ENCODE results near the gene PLA2G4A. TPM values are rescaled to one million over a fixed set of nuclear protein-coding genes. Genes with fewer than 3 reads are reported as not detected.
"Not testable (repeated sequence)": the region's sequence is repeated elsewhere in the genome, so short reads cannot be mapped to it uniquely, and the experiment has no call there.

PLA2G4A gene
- polyA plus RNA-seq, 3 donors = 2.6 to 10.2 (median 6.0) TPM

DNA sequence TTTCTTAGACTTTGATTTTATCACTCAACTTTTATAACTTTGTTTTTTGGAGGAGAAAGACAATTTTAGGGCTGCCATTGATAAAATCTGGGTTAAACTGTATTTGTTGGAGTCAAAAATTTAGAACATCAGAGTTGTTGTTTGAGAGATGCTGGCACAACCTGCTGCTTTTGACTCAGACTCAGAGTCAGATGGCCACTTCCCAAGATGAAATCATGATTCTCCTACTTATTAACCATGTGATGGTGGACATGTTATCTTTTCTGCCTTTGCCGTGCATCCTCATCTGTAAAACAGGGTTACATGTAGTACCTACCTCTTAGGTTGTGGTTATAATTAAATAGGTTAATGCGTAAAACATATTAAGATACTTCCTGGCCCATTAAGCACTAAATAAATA, 71.2 kb downstream of the PLA2G4A start:
- WGBS, 3 donors = 75 to 90% (median 88%) methylated on average over 2 of the region's 2 CpGs
- H3K27ac ChIP-seq (ENCODE audit: low read depth, low read length) = no peak overlapping the region

DNA sequence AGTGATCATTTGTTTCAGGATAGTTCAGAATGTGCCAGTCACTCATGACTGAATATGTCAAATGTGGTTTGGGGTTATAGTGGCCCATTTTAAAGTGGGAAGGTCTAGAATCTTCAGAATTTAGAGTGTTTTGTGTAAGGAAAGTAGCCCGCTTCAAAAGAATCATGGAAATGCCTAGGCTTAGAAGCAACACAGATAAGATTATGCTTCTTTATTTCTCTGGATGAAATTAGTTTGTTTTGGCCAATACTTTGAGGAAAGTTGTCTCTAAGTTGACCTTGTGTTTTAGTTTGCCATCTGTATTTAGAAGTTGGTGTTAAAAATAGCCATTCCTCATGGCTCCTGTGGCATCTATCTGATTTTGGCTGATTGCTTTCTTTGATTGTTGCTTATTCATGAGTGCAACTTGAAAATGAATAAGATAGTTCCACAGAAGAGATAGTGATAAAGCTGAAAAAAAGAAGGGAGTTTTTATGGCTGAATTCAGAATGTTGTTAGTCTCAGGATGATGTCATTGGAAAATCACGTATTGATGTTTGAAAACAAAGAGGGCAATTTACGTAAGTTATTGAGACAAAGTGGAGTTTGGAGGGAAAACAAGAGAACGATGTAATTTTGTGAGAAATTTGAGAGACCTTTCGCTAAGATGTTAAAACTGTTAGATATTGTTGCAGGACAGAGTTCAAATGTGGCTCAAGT, 71.9 kb downstream of the PLA2G4A start:
- WGBS, 3 donors = 70 to 79% (median 76%) methylated on average over 5 of the region's 5 CpGs
- H3K27ac ChIP-seq (ENCODE audit: low read depth, low read length) = no peak overlapping the region

DNA sequence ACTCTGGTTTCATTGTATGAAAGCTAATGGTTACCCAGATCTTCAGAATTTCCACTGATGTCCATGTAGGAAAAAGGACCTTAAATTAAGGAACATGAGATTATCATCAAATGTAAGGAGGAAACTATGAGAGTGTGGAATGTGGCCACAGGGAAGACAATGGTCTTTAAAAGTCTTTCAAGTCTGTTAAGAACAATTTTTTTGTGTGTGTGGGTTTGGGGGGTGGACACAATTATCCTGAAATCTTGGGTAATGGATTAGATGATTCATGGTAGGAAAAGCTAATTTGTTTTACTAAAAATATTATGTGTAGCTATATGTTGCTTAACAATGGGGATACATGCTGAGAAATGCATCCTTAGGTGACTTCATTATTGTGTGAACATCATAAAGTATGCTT, 72.9 kb downstream of the PLA2G4A start:
- H3K27ac ChIP-seq (ENCODE audit: low read depth, low read length) = no peak overlapping the region

DNA sequence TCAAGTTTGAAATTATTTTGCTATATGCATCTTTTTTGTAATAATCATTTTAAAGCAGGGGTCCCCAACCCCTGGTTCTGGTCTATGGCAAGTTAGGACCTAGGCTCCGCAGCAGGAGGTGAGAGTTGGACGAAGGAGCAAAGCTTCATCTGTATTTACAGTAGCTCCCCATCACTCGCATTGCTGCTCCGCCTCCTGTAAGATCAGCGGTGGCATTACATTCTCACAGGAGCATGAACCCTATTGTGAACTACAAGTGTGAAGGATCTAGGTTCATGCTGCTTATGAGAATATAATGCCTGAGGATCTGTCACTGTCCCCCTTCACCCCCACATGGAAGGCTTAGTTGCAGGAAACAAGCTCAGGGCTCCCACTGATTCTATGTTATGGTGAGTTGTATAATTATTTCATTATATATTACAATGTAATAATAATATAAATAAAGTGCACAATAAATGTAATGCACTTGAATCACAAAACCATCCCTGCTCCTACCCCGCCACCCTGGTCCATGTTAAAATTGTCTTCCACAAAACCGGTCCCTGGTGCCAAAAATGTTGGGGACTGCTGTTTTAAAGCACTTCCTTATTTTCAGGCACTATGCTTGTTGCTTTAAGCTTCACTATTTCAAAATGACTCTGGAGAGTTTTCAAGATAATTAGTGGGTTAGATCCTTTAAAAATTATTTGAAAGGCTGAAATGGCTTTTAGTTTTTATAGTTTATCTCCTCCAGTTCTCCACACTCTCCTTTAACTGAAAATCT, 74.8 kb downstream of the PLA2G4A start:
- 71 to 82% (median 82%) methylated on average over 7 of the region's 7 CpGs for WGBS, 3 donors
- H3K27ac ChIP-seq (ENCODE audit: low read depth, low read length) = no peak overlapping the region

DNA sequence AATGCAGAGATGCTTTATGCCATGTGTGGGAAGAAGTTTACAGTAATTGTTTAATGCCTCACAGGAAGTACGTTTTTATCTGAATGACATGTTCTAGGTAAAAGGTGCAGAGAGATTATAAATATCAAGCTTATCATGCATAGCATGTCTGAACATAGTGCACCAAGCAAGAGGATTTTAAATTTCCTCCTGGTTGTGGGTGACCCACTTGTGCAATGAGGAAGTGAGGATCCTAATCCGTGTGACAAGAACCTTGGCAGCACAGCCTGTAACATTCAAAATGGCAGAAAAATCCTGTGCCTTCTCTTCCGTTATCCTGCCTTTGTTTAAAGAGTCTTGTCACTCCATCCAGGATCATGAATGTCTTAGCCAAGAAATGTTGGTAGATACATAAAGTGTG, 75.6 kb downstream of the PLA2G4A start:
- no peak overlapping the region for H3K27ac ChIP-seq (ENCODE audit: low read depth, low read length)
- WGBS, 3 donors = 40 to 52% (median 44%) methylated on average over 3 of the region's 3 CpGs

DNA sequence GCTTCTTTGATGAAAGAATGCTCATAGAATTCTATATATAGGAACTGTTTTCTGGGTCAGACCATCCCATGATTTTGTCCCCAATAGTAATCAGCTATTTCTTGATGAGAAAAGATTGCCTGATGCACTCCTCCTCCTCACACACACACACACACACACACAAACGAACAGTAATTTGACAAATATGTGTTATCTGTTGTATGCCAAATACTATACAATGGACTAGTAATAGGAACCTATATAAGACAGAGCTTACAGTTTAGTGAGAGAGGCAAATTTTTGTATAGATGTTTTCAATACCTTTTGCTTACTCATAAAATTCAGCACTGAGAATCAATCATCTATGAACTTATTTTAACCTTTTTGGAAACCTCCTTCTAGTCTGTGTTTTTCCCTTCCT, 76.8 kb downstream of the PLA2G4A start:
- WGBS, 3 donors = 38 to 67% (median 64%) methylated on average over 1 of the region's 1 CpG
- no peak overlapping the region for H3K27ac ChIP-seq (ENCODE audit: low read depth, low read length)

DNA sequence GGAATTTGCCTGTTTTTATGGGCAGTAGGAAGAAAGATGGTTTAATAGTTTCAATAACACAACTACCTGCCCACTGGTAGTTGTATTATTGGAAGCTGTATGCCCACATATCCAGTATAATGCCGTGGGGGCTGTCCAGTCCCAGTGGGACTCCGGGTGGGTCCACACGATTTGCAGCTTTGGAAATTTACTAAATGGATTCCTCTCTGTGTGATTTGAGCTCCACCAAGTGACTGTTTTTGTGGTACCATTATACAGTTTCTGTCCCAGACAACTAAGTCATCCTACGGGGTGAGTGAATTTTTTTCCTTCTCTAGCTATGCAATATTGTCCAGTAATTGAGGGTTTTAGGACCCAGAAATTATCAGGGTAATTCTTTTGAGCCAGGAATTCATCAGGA, 86.8 kb downstream of the PLA2G4A start:
- WGBS, 3 donors = 64 to 78% (median 65%) methylated on average over 4 of the region's 4 CpGs
- no peak overlapping the region for H3K27ac ChIP-seq (ENCODE audit: low read depth, low read length)

DNA sequence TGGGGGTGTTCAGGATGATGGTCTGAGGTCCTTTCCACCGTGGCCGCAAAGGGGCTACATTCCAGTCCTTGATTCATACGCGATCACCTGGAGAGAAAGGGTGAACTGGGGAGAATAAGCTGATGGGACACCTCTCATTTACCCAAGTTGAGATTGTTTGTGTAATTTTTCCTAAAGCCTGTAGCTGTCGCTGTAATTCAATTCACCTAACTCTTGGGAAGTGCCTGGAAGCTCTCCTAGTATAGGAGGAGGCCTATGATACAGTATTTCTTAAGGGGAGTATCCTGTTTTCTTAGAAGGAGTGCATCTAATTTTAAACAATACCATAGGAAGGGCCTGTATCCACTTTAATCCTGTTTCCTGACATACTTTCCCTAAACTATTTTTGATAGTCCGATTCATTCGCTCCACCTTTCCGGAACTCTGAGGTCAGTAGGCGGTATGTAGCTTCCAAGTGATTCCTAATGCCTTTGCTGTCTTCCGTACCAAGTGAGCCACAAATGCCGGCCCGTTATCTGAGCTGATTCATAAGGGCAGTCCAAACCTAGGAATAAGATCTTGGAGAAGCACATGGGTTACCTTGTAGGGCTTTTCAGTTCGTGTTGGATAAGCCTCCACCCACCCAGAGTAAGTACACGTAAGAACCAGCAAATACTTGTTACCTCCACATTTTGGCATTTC, 88.5 kb downstream of the PLA2G4A start:
- WGBS, 3 donors = 75 to 84% (median 75%) methylated on average over 14 of the region's 14 CpGs
- H3K27ac ChIP-seq (ENCODE audit: low read depth, low read length) = not testable (repeated sequence)

DNA sequence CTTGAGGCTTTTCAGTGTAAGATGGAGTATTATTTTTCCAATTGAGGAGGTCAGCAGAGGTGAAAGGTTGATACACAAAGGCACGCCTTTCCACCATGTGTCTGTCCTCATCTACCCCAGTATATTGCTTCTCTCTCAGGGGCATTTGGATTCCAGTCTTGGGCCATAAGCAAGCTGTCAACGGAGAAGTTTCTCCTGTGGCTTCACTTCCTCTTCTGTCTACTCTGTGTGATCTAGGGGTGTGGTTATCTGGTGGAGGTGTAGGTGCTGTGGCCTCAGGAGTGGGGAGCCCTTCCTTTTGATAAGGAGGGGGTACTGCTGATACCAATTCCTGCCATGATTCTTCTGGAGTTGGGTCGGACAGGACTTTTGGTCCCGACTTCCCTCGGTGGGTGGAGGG, 92.6 kb downstream of the PLA2G4A start:
- not testable (repeated sequence) for H3K27ac ChIP-seq (ENCODE audit: low read depth, low read length)
- WGBS, 3 donors = 75 to 87% (median 82%) methylated on average over 5 of the region's 5 CpGs

DNA sequence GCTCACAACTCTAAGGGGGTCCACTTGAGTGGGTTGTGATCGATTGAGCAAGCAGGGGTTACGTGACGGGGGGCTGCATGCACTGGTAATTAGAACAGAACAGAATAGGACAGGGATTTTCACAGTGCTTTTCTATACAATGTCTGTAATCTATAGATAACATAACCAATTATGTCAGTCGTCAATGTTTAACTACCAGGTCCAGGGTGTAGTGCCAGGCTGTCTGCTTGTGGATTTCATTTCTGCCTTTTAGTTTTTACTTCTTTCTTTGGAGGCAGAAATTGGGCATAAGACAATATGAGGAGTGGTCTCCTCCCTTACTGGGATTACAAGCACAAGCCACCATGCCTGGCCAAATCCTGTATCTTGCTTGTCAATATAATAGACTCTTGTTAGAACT, 94.1 kb downstream of the PLA2G4A start:
- 59 to 69% (median 69%) methylated on average over 4 of the region's 4 CpGs for WGBS, 3 donors
- H3K27ac ChIP-seq (ENCODE audit: low read depth, low read length) = not testable (repeated sequence)

DNA sequence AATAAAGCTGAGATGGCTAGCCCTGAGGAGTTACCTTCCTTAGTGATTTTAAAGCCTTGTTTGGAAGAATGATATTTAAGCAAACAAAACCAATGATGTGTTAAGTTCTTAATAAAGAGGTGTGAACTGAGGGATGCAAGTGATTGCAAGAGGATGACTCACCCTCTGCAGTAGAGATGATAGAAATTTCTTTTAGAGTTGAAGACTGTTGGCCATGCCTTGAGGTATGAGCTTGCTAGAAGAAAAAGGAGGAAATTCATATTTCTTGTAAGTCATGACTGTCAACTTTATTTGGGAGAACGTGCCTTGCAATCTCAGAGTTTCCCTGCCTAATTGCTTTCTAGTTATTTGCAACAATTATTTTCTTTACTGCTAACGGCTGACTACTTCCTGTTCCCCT, 94.7 kb downstream of the PLA2G4A start:
- 51 to 54% (median 53%) methylated on average over 2 of the region's 2 CpGs for WGBS, 3 donors
- no peak overlapping the region for H3K27ac ChIP-seq (ENCODE audit: low read depth, low read length)

DNA sequence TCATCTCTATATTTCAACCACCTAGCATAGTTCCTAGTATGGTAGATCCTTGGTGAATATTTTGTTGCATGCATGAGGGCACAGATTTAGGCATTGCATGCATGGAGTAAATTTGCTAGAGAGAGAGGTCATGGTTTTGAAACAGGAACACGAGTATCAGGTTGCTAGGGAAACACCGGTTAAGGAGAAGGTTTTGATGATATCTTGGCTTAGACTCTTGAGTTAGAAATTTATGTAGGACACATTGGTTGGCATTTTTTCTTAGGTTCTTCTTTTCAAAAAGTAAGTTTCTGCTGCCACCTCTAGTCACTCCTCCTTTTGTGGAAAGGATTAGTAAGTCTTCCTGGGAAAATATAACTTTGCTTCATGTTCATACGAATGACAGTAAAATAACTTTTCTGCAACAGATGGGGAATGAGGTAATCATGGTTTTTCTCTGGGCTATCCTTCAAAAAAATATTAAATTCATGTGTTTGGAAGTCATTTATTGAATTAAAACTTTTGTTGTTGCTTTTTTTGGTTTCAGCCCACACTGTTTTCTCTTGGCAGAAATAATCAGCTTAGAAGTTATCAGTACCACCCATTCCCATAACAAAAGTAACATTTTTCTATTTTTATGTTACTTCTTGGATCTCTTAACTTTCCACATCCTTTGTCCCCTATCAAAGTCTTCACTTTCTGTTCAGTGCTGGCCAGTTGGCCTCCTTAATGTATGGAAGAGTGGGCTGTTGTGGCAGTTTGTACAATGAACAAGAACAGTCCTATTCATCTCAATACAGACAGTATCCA, 97.3 kb downstream of the PLA2G4A start:
- 26 to 47% (median 34%) methylated on average over 3 of the region's 3 CpGs for WGBS, 3 donors
- no peak overlapping the region for H3K27ac ChIP-seq (ENCODE audit: low read depth, low read length)

DNA sequence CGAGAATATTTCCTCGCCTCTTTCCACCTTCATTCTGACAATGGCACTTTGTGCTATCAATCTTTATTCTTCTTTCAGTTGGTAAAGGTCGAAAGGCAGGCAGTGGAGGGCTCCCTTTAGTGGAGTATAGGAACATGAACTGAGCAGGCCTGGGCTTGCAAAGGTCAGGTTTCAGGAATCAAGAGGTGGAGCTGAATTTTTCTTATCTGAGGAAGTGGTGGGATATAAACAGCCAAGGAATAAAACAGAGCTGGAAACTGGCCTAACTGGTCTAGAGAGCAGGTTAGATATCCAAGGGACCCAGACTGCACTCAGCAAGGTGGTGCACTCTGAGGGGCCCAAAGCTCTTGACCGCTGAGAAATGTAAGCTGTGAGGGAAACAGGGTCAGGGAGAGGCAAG, 99.1 kb downstream of the PLA2G4A start:
- no peak overlapping the region for H3K27ac ChIP-seq (ENCODE audit: low read depth, low read length)
- WGBS, 3 donors = 48 to 82% (median 74%) methylated on average over 4 of the region's 4 CpGs

DNA sequence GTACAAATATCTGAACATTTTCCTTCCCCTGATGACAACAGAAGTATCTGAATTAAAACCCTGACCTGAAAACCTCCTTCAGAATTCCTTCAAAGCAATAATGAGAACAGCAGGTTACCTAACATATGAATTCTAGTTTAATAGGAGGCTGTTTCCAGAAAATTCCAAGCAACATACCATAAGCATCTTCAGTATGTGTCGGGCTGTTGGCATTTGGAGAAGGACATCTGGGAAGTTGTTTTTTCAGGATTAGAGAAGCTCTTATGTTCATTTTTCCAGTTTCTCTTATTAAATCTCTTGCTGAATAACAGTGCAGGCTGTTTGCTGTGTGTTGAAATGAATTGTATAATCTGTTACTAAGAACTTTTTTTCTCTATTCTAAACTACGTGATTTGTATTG, 101.5 kb downstream of the PLA2G4A start:
- no peak overlapping the region for H3K27ac ChIP-seq (ENCODE audit: low read depth, low read length)
- WGBS, 3 donors = 93 to 96% (median 96%) methylated on average over 2 of the region's 2 CpGs

DNA sequence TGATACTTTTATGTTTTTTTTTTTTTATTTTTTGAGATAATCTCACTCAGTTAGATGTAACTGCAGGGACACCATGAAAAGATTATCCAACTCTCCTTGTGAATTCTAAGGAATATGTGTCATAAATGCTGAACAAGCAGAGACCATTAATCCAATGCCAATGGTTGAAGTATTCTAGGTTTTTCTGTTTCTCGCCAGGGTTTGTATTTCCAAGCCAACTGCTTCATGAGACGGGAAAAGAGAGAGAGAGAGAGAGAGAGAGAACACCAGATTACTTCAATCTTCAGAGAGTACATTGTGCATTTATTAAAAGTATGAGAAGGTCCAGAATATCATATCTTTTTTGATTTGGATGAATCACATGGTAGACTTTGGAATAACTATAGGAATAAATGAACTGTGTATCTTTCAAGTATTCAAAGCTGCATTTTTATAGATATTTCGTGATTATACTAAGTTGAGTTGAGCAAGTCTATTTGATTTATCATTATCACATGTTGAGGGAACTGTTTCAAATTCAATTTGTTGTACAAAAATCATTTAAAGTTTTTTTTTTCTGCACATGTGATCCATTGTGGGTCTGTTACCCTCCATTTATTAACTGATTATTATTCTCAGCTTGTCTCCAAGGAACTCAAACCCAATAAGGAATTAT, 108.4 kb downstream of the PLA2G4A start:
- 58 to 74% (median 69%) methylated on average over 3 of the region's 3 CpGs for WGBS, 3 donors
- H3K27ac ChIP-seq (ENCODE audit: low read depth, low read length) = no peak overlapping the region

DNA sequence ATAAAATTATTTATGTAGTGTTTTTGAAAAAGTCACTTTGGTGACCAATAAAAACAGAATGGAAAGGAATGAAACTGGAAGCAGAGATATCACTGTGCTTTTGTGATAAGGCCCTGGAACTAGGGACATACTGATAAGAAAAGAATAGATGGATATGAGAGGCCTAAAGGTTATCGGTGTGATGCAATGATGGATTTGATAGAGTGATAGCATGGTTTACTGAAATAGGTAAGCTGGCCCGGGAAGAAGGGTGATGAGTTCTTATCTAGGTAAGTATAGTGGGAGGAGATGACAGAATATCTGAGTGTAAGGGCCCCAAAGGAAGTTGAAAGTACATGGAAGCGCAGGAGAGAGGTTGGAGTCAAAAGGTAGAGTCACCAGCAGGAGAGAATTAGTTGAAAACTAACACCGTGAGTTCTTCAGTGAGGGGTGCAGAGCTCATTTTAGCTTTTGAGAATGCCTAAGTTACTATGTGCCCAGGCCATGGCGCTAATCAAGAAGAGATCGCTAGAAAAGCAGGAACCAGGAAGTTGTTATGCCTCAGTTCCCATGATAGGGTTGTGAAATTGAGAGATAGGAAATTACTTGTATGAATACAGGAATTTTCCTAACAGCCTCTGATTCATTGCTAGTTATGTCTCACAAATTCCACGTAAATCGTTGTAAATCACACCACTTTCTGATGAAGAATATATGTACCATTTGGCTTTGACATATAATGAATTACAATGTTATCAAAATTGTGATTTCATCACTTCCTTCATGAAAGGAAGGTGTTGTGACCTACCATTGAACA, 115.3 kb downstream of the PLA2G4A start:
- no peak overlapping the region for H3K27ac ChIP-seq (ENCODE audit: low read depth, low read length)
- 75 to 82% (median 81%) methylated on average over 8 of the region's 8 CpGs for WGBS, 3 donors

DNA sequence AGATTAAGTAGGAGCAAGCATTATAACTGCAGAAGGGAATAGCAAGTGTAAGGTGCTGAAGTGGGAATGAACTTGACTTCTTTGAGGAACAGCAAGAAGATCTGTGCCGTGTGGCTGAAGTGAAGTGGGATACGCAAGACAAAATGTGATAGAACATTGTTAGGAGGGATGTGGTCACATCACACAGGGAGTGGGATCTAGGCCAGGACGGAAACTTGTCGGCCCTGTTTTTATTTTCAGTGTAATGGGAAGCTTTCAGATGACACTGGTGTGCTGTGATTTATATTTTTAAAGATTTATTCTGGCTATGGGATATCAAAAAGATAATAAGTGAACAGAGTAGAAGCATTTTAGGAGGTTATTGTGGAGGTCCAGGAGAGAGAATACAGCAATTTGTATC, 116.4 kb downstream of the PLA2G4A start:
- WGBS, 3 donors = 74 to 92% (median 89%) methylated on average over 4 of the region's 4 CpGs
- no peak overlapping the region for H3K27ac ChIP-seq (ENCODE audit: low read depth, low read length)

DNA sequence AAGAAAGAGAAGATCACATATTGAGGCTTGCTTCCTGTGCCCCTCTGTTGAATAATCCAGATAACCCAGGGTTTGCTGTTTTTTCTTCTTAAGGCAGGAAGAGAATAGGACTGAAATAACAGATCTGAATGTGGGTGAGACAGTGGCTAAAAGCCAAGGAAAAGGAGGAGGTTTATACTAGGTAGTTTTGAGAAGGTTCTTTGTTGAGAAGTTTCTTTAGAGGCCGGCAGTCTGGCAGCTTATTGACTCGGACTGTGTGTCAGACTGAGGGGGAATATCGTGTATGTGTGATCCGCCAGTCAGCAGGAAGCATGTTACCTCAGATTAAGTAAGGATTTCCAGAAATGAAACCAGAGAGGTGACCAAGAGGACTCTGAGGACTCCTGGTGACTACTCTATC, 119.8 kb downstream of the PLA2G4A start:
- WGBS, 3 donors = 58 to 70% (median 65%) methylated on average over 4 of the region's 4 CpGs
- H3K27ac ChIP-seq (ENCODE audit: low read depth, low read length) = no peak overlapping the region

Data from adipose tissue (tissue), 3 donors.